Forelimb muscle (tissue), 1 donor: ENCODE results near the gene SPACDR. TPM values are rescaled to one million over a fixed set of nuclear protein-coding genes. Genes with fewer than 3 reads are reported as not detected.
"Not testable (repeated sequence)": the region's sequence is repeated elsewhere in the genome, so short reads cannot be mapped to it uniquely, and the experiment has no call there.

Source experiments
- DNase-seq: peaks from one replicate; pipeline ENCODE4 v3.0.0-alpha.2; 2013; ENCODE audit warnings: low read depth
- polyA plus RNA-seq: library from polyadenylated mRNA; unstranded; fragments of 120-200 nt; gene quantifications from one replicate; pipeline ENCODE4 v1.2.1, GENCODE V29; 2013; ENCODE audit not compliant: insufficient read length

Gene SPACDR
- polyA plus RNA-seq, 1 donor, result 1.7 TPM

- DNase-seq, result no peak
These were observed 2.9 kb upstream of the SPACDR start for GRCh38 chr7:100466653-100467605.

- DNase-seq, result no peak
These were observed 1.7 kb upstream of the SPACDR start for GRCh38 chr7:100465702-100466311.

- no peak for DNase-seq
These were observed 1.2 kb upstream of the SPACDR start for GRCh38 chr7:100465299-100465698.

- DNase-seq, result no peak
These were observed 731 bp upstream of the SPACDR start for GRCh38 chr7:100464791-100465190.

- DNase-seq, result no peak
These were observed 7.0 kb downstream of the SPACDR start for GRCh38 chr7:100457033-100457432.

- no peak for DNase-seq
These were observed 7.5 kb downstream of the SPACDR start for GRCh38 chr7:100456562-100456961.

- no peak for DNase-seq
These were observed 8.9 kb downstream of the SPACDR start for GRCh38 chr7:100455206-100455605.

GRCh38 chr7:100453854-100454253, 10.2 kb downstream of the SPACDR start:
- DNase-seq, result not testable (repeated sequence)

GRCh38 chr7:100452513-100452912, 11.5 kb downstream of the SPACDR start:
- no peak for DNase-seq

- DNase-seq, result no peak
These were observed 14.8 kb downstream of the SPACDR start for GRCh38 chr7:100449190-100449795.

GRCh38 chr7:100447363-100447762, 16.7 kb downstream of the SPACDR start:
- not testable (repeated sequence) for DNase-seq

GRCh38 chr7:100446040-100446439, 18.0 kb downstream of the SPACDR start:
- no peak for DNase-seq

GRCh38 chr7:100444311-100445278, 19.5 kb downstream of the SPACDR start:
- DNase-seq, result no peak

- DNase-seq, result no peak
These were observed 20.8 kb downstream of the SPACDR start for GRCh38 chr7:100443096-100443840.

GRCh38 chr7:100441641-100442535, 22.2 kb downstream of the SPACDR start:
- no peak for DNase-seq

GRCh38 chr7:100439244-100439643, 24.8 kb downstream of the SPACDR start:
- DNase-seq, result not testable (repeated sequence)

- not testable (repeated sequence) for DNase-seq
These were observed 25.3 kb downstream of the SPACDR start for GRCh38 chr7:100438731-100439130.

GRCh38 chr7:100438172-100438571, 25.9 kb downstream of the SPACDR start:
- no peak for DNase-seq
